Left lung (tissue), 10 donors: ENCODE data around the gene LUM. TPM values are rescaled to one million over a fixed set of nuclear protein-coding genes. Genes with fewer than 3 reads are reported as not detected.

Source experiments
- ATAC-seq: fragments of 200-7000 bp; cut with Tn5 transposase; one replicate; pipeline ENCODE4 v1.9.1; 2020; ENCODE audit warnings: moderate library complexity
- DNase-seq, 4 donors: peaks; one replicate each; pipeline ENCODE4 v3.0.0-alpha.2; 2013 to 2020
- H3K27ac ChIP-seq, 2 donors: fragments of 200-600 bp; sonication (generic) in 1 of 2; one replicate each; pipeline versions ENCODE4 v1.5.0 to v1.8.0; 2020 to 2021
- H3K27me3 ChIP-seq, 2 donors: fragments of 200-600 bp; sonication (generic) in 1 of 2; one replicate each; pipeline versions ENCODE4 v1.5.0 to v1.8.0; 2020 to 2021
- H3K36me3 ChIP-seq, 2 donors: fragments of 200-600 bp; sonication (generic) in 1 of 2; one replicate each; pipeline versions ENCODE4 v1.5.0 to v1.8.0; 2020 to 2021
- H3K4me1 ChIP-seq, 2 donors: fragments of 200-600 bp; one replicate each; pipeline ENCODE4 v1.8.0; 2021
- H3K4me3 ChIP-seq, 2 donors: fragments of 200-600 bp; sonication (generic) in 1 of 2; one replicate each; pipeline versions ENCODE4 v1.5.0 to v1.8.0; 2020 to 2021; ENCODE audit warnings: mild to moderate bottlenecking in 1 of 2
- H3K9me3 ChIP-seq, 2 donors: fragments of 200-600 bp; sonication (generic) in 1 of 2; one replicate each; pipeline versions ENCODE4 v1.5.0 to v1.8.0; 2020 to 2021
- intact Hi-C, 2 donors: fragments of 100-400 bp; cut with DNase I; formaldehyde crosslinking; loops; one replicate each; pipeline versions ENCODE4 v1.11.2 to v1.14.2; 2022
- polyA plus RNA-seq, 6 donors: library from polyadenylated mRNA; unstranded; fragments of 120-200 nt; gene quantifications; one replicate each; pipeline ENCODE4 v1.2.1, GENCODE V29; 2013; ENCODE audit not compliant: insufficient read length in 6 of 6
- total RNA-seq, 2 donors: library from RNA; stranded (reverse); fragmentation: NEBNext Ultra II Directional; extraction: Animal tissue kit (Norgen Biotek cat#: 25700); gene quantifications; one replicate each; pipeline ENCODE4 v1.2.1, GENCODE V29; 2021
- TF ChIP-seq, protein P1 (sequence below), 2 donors: fragments of 200-600 bp; sonication (generic) in 1 of 2; IDR thresholded peaks; one replicate each; pipeline versions ENCODE4 v1.5.0 to v1.8.0; 2021; ENCODE audit warnings: antibody characterized with exemption in 2 of 2
- donor health status: DM: no; HTN: yes; CAD: no.
- donor health status: DM: no; HTN: no; CAD: no.

The LUM gene
- total and polyA plus RNA-seq, 8 donors, result 605 to 1,088 (median 884) TPM

DNA sequence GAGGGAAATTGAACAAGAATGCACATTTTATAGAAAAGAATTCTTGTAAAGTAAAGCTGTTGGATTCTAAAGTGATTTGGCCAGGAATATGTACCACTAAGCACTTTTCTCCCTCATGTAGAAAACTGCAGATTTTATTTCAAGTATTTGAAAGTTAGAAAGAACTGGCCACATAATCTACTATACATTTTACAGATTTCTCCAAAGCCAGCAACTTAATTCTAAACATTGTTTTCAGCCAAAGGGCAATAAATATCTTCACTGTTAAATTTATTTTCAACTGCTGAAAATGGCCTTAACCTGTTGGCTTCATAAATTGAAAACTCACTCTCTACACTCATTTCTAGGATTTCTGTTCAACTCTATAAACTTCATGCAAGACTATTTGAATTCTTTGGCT lies 37.9 kb downstream of the LUM start:
- H3K27ac ChIP-seq, result no peak overlapping the region
- H3K4me3 ChIP-seq, result no peak overlapping the region
- TF ChIP-seq, protein P1, sequence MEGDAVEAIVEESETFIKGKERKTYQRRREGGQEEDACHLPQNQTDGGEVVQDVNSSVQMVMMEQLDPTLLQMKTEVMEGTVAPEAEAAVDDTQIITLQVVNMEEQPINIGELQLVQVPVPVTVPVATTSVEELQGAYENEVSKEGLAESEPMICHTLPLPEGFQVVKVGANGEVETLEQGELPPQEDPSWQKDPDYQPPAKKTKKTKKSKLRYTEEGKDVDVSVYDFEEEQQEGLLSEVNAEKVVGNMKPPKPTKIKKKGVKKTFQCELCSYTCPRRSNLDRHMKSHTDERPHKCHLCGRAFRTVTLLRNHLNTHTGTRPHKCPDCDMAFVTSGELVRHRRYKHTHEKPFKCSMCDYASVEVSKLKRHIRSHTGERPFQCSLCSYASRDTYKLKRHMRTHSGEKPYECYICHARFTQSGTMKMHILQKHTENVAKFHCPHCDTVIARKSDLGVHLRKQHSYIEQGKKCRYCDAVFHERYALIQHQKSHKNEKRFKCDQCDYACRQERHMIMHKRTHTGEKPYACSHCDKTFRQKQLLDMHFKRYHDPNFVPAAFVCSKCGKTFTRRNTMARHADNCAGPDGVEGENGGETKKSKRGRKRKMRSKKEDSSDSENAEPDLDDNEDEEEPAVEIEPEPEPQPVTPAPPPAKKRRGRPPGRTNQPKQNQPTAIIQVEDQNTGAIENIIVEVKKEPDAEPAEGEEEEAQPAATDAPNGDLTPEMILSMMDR (IDR thresholded peaks at IDR 0.05), result no peak
- no peaks in the 10 kb centered on the region for H3K27me3 ChIP-seq
- DNase-seq (no peak), ATAC-seq (no peak)
- no peaks in the 10 kb centered on the region for H3K4me1 ChIP-seq
- intact Hi-C loops, result no loop called here
- H3K9me3 ChIP-seq, result no peaks in the 10 kb centered on the region
- no peaks in the 10 kb centered on the region for H3K36me3 ChIP-seq

DNA sequence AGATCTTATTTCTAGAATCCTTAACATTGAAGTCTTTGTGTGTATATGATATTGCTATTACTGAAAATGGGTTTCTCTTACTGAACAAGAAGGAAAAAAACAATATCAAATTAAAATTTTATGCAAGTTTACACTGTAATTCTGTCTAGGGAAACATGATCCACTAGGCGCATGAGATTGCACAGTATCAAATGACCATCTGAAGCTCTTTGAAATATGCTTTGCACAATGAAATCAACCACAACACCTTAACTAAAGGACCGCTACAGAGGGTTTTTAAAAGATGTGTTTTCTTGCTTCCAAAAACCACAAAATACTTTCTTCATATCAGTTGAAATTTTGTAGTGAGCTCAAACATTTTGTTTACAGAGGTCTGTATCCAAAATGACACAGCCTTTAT lies 38.4 kb downstream of the LUM start:
- Histone ChIP-seq H3K27ac (no peak overlapping the region), H3K4me3 (no peak overlapping the region)
- no peak for DNase-seq

DNA sequence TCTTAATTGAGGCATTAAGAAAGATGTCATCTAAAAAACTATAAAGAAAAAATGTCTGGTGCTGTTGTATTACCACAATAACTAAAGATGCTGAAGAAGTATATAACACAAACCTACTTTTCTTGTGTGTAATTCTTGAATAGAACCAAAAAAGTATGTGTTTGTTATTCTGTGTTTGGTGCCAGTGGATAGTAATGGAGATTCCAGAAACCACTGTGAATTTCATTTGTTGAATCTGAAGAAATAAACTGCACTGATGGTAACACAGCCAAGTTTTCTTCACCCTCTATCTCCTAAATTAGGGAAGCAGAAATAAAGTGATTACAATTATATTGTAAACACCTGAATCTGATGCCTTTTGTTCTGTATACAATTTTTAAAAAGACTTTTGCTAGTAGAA lies 40.4 kb downstream of the LUM start:
- H3K27me3 ChIP-seq, result no peaks in the 10 kb centered on the region
- DNase-seq (no peak), ATAC-seq (no peak)
- TF ChIP-seq, protein P1 (IDR thresholded peaks at IDR 0.05), result no peak
- intact Hi-C loops, result no loop called here
- H3K36me3 ChIP-seq, result no peaks in the 10 kb centered on the region
- H3K27ac ChIP-seq, result no peak overlapping the region
- no peaks in the 10 kb centered on the region for H3K4me1 ChIP-seq
- no peak overlapping the region for H3K4me3 ChIP-seq
- no peaks in the 10 kb centered on the region for H3K9me3 ChIP-seq

More for the DNA sequence above, 38.4 kb downstream of the LUM start:
- no peak for ATAC-seq
- no peaks in the 10 kb centered on the region for H3K9me3 ChIP-seq
- no peaks in the 10 kb centered on the region for H3K36me3 ChIP-seq
- H3K4me1 ChIP-seq, result no peaks in the 10 kb centered on the region
- no peaks in the 10 kb centered on the region for H3K27me3 ChIP-seq
- intact Hi-C loops, result no loop called here
- TF ChIP-seq, protein P1 (IDR thresholded peaks at IDR 0.05), result no peak

DNA sequence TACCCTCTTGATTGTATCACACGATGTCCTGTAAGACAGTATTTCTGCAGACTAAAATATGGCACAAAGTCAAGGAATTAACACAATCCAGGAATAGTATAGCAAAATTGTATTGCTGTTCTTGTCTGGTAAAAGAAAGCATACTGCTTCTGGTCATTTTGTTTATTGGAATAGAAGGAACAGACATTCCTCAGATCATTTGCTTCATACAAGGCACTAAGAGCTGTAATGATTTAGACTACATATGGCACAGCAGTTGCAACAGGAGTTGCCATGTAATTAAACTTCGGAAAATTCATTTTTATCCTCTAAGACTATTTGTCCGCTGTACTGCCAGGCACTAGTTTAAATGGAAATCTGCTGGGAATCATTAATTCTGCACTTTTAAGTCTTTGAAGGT lies 45.9 kb downstream of the LUM start:
- Histone ChIP-seq H3K36me3 (no peaks in the 10 kb centered on the region), H3K4me3 (no peak overlapping the region), H3K27ac (no peak overlapping the region), H3K9me3 (no peaks in the 10 kb centered on the region), H3K27me3 (no peaks in the 10 kb centered on the region), H3K4me1 (no peaks in the 10 kb centered on the region)
- TF ChIP-seq, protein P1 (IDR thresholded peaks at IDR 0.05), result no peak
- no peak for ATAC-seq
- no peak for DNase-seq
- intact Hi-C loops, result no loop called here

- TF ChIP-seq, protein P1 (IDR thresholded peaks at IDR 0.05), result no peak
- intact Hi-C loops, result no loop called here
- H3K36me3 ChIP-seq, result no peaks in the 10 kb centered on the region
- H3K9me3 ChIP-seq, result no peaks in the 10 kb centered on the region
- no peaks in the 10 kb centered on the region for H3K4me1 ChIP-seq
- H3K4me3 ChIP-seq, result no peak overlapping the region
- H3K27me3 ChIP-seq, result no peaks in the 10 kb centered on the region
- ATAC-seq (no peak), DNase-seq (no peak)
- no peak overlapping the region for H3K27ac ChIP-seq
These were observed 46.7 kb downstream of the LUM start for GRCh38 chr12:91064640-91065039.
